PC-3 (cell line): ENCODE data around the gene VAPB. TPM values are rescaled to one million over a fixed set of nuclear protein-coding genes. Genes with fewer than 3 reads are reported as not detected.

ENCODE experiments used
- ATAC-seq: fragments of 200-7000 bp; cut with Tn5 transposase; 2 replicates; pipeline ENCODE4 v1.9.1; 2020; ENCODE audit warnings: mild to moderate bottlenecking, moderate library complexity
- Bru-seq: library from RNA; stranded (reverse); fragments of 400-500 nt; gene quantifications from one replicate; lab custom pipeline; 2021; lab: Mats Ljungman, UMichigan
- BruChase-seq, 2 experiments: library from RNA; stranded (reverse); fragments of 400-500 nt; gene quantifications; one replicate each; lab custom pipeline; 2021; lab: Mats Ljungman, UMichigan
- BruUV-seq: library from RNA; stranded (reverse); fragments of 400-500 nt; replicated peaks from 2 replicates; lab custom pipeline; 2021; lab: Mats Ljungman, UMichigan
- CTCF ChIA-PET: fragments of 300-600 bp; sonication (Branson Sonifier 250); formaldehyde crosslinking; loops from one replicate; lab custom pipeline; 2022; ENCODE audit warnings: antibody characterized with exemption; lab: Charles Lee
- POLR2A ChIA-PET: fragments of 300-600 bp; sonication (Branson Sonifier 250); formaldehyde crosslinking; loops from one replicate; lab custom pipeline; 2022; ENCODE audit warnings: antibody characterized with exemption; ENCODE audit not compliant: unreplicated experiment; lab: Charles Lee
- DNase-seq: peaks from one replicate; pipeline ENCODE4 v3.0.0-alpha.2; 2015
- H2AFZ ChIP-seq: fragments of 300-600 bp; sonication (generic); 2 replicates; pipeline ENCODE4 v1.6.0; 2016; ENCODE audit warnings: antibody characterized with exemption, low read length
- H3F3A ChIP-seq: fragments of 300-600 bp; sonication (generic); one replicate; pipeline ENCODE4 v1.6.0; 2017; ENCODE audit warnings: antibody characterized with exemption, low read length, control low read depth, mild to moderate bottlenecking; ENCODE audit not compliant: unreplicated experiment
- H3K27ac ChIP-seq: fragments of 300-600 bp; sonication (generic); 2 replicates; pipeline ENCODE4 v1.5.1; 2016; ENCODE audit warnings: mild to moderate bottlenecking, low read length
- H3K27me3 ChIP-seq: fragments of 300-600 bp; sonication (generic); 2 replicates; pipeline ENCODE4 v1.6.1; 2016; ENCODE audit warnings: low read length, mixed read lengths
- H3K36me3 ChIP-seq: fragments of 300-600 bp; sonication (generic); 2 replicates; pipeline ENCODE4 v1.6.1; 2016; ENCODE audit warnings: low read depth, mixed run types, low read length, mixed read lengths
- H3K4me1 ChIP-seq: fragments of 300-600 bp; sonication (generic); 2 replicates; pipeline ENCODE4 v1.5.1; 2016; ENCODE audit warnings: low read length; ENCODE audit not compliant: insufficient read depth
- H3K4me2 ChIP-seq: fragments of 300-600 bp; sonication (generic); 2 replicates; pipeline ENCODE4 v1.6.0; 2016; ENCODE audit warnings: low read length
- H3K4me3 ChIP-seq: fragments of 300-600 bp; sonication (generic); 2 replicates; pipeline ENCODE4 v1.5.1; 2016; ENCODE audit warnings: mild to moderate bottlenecking, low read length, mixed read lengths
- H3K79me2 ChIP-seq: fragments of 300-600 bp; sonication (generic); 2 replicates; pipeline ENCODE4 v1.6.1; 2017; ENCODE audit warnings: low read length, mixed read lengths
- H3K9ac ChIP-seq: fragments of 300-600 bp; sonication (generic); 2 replicates; pipeline ENCODE4 v1.6.0; 2016; ENCODE audit warnings: mild to moderate bottlenecking, low read length
- H3K9me2 ChIP-seq: fragments of 300-600 bp; sonication (generic); replicated peaks from 2 replicates; pipeline ENCODE4 v1.6.1; 2016; ENCODE audit warnings: mixed run types, low read length, mixed read lengths
- H3K9me3 ChIP-seq: fragments of 300-600 bp; sonication (generic); 2 replicates; pipeline ENCODE4 v1.6.1; 2016; ENCODE audit warnings: low read length, mixed read lengths
- H4K20me1 ChIP-seq: fragments of 300-600 bp; sonication (generic); 2 replicates; pipeline ENCODE4 v1.6.1; 2016; ENCODE audit warnings: low read length, mixed read lengths
- CTCF ChIP-seq: fragments of 300-600 bp; sonication (generic); conservative IDR thresholded peaks from 2 replicates; pipeline ENCODE4 v1.5.1; 2017; ENCODE audit warnings: antibody characterized with exemption, low read depth, mild to moderate bottlenecking, low read length
- EZH2 ChIP-seq: fragments of 300-600 bp; sonication (generic); IDR thresholded peaks from one replicate; pipeline ENCODE4 v1.6.1; 2017; ENCODE audit warnings: antibody characterized with exemption, mild to moderate bottlenecking, low read length; ENCODE audit not compliant: unreplicated experiment
- EZH2phosphoT487 ChIP-seq: fragments of 300-600 bp; sonication (generic); IDR thresholded peaks from 2 replicates; pipeline ENCODE4 v1.6.1; 2018; ENCODE audit warnings: mild to moderate bottlenecking, antibody characterized with exemption, low read length, borderline replicate concordance
- intact Hi-C: fragments of 100-400 bp; cut with micrococcal nuclease; formaldehyde crosslinking; loops from 2 replicates; pipeline ENCODE4 v1.9.0; 2023
- long read RNA-seq: library from polyadenylated mRNA; unstranded; transcript quantifications from one replicate; pipeline ENCODE4 v2.0.0, GENCODE V29; 2021; ENCODE audit not compliant: unreplicated experiment
- total RNA-seq: library from RNA; depleted of rRNA; stranded (reverse); fragments of >200 nt; gene quantifications from 2 replicates; pipeline ENCODE4 v1.2.3, GENCODE V29; 2014; rRNA removed

The VAPB gene
- 16.5 and 23.0 TPM in 2 replicates for total RNA-seq
- Bru-seq, nascent RNA = percentile 91 among the genes with signal in this experiment
- percentile 83 among the genes with signal in this experiment for BruChase-seq, experiment 1, labeled RNA remaining after a 6-hour chase
- BruChase-seq, experiment 2, labeled RNA remaining after a 2-hour chase = percentile 87 among the genes with signal in this experiment
- long read RNA-seq, full-length matches to known transcripts = 170 of 243 reads
- long read RNA-seq, partial matches to known transcripts = 54 of 243 reads
- long read RNA-seq, other reads (novel, unspliced or antisense) = 19 of 243 reads

GRCh38 chr20:58388882-58389323 lies at the start of gene VAPB:
Gene VAPB (plus strand): TSS chr20:58389229. CDS start chr20:58389460, 231 bp downstream.
- peak within 1 kb of the TSS; percentile 83 for H3K4me2 ChIP-seq
- H3F3A ChIP-seq = no peaks in the 10 kb centered on the region
- ChIA-PET CTCF (no interaction called here), POLR2A (interaction anchor here (0.5 to 1.1 kb wide), 9 partner anchors 11 to 1165 kb away, joined by 3 to 8 read pairs (median 5); no protein-coding TSS in a partner anchor)
- H3K9ac ChIP-seq = peak within 1 kb of the TSS; percentile 98
- DNase-seq = peak; percentile 99
- TF ChIP-seq EZH2phosphoT487 (no peak), CTCF (no peak), EZH2 (no peak)
- peak; percentile 99 for ATAC-seq
- H2AFZ ChIP-seq = peak within 1 kb of the TSS; percentile 76
- peak within 1 kb of the TSS; percentile 83 for H3K4me3 ChIP-seq
- intact Hi-C loops = loop anchor here (5.0 to 10.0 kb wide), 2 partner anchors 56 to 82 kb away; partner anchors contain the start of gene RAB22A
- H3K27ac ChIP-seq = peak within 1 kb of the TSS; percentile 69
- no peaks in the 10 kb centered on the region for H3K9me3 ChIP-seq
- no TSS peak for BruUV-seq
- H3K36me3 ChIP-seq = peaks cover 23% of the 10 kb centered on the region
- no peaks in the 10 kb centered on the region for H3K27me3 ChIP-seq
- H3K4me1 ChIP-seq = peaks cover 34% of the 10 kb centered on the region
- H3K9me2 ChIP-seq = no peaks in the 10 kb centered on the region
- peaks cover 22% of the 10 kb centered on the region; the same call in 1 of the 2 replicates for H4K20me1 ChIP-seq
- peaks cover 48% of the 10 kb centered on the region for H3K79me2 ChIP-seq

- no peak for TF ChIP-seq EZH2phosphoT487
- no peak for TF ChIP-seq EZH2
- no peak for TF ChIP-seq CTCF
- Histone ChIP-seq H3K4me1 (peaks cover 45% of the 10 kb centered on the region), H3K4me2 (no peak overlapping the region), H3K9ac (no peak overlapping the region), H3K9me2 (no peaks in the 10 kb centered on the region), H2AFZ (no peak overlapping the region), H4K20me1 (no peaks in the 10 kb centered on the region), H3K9me3 (no peaks in the 10 kb centered on the region), H3K27me3 (no peaks in the 10 kb centered on the region), H3K4me3 (no peak overlapping the region), H3F3A (peaks cover 17% of the 10 kb centered on the region), H3K36me3 (peaks cover 16% of the 10 kb centered on the region; the same call in 1 of the 2 replicates), H3K27ac (no peak overlapping the region), H3K79me2 (peaks cover 67% of the 10 kb centered on the region)
- no TSS peak for BruUV-seq
- intact Hi-C loops = loop anchor here (5.0 kb wide), 1 partner anchor 102 kb away; no protein-coding TSS in a partner anchor
- DNase-seq (no peak), ATAC-seq (no peak)
- POLR2A ChIA-PET = no interaction called here
- CTCF ChIA-PET = no interaction called here
Observed at GRCh38 chr20:58339741-58340140, 49.3 kb upstream of the VAPB start.
